Neural progenitor cell (in vitro differentiated cells): Measurements from ENCODE around the gene CALN1.

ENCODE experiments used
- EZH2 ChIP-seq: fragments of 200-600 bp; sonication (generic); IDR thresholded peaks from 2 replicates; pipeline ENCODE4 v1.6.1; 2017; ENCODE audit warnings: antibody characterized with exemption, mild to moderate bottlenecking, moderate library complexity
- TF ChIP-seq, protein P1 (sequence below): fragments of 200-600 bp; sonication (generic); IDR thresholded peaks from 2 replicates; pipeline ENCODE4 v1.5.1; 2017; ENCODE audit warnings: antibody characterized with exemption, mild to moderate bottlenecking

- TF ChIP-seq, protein P1, sequence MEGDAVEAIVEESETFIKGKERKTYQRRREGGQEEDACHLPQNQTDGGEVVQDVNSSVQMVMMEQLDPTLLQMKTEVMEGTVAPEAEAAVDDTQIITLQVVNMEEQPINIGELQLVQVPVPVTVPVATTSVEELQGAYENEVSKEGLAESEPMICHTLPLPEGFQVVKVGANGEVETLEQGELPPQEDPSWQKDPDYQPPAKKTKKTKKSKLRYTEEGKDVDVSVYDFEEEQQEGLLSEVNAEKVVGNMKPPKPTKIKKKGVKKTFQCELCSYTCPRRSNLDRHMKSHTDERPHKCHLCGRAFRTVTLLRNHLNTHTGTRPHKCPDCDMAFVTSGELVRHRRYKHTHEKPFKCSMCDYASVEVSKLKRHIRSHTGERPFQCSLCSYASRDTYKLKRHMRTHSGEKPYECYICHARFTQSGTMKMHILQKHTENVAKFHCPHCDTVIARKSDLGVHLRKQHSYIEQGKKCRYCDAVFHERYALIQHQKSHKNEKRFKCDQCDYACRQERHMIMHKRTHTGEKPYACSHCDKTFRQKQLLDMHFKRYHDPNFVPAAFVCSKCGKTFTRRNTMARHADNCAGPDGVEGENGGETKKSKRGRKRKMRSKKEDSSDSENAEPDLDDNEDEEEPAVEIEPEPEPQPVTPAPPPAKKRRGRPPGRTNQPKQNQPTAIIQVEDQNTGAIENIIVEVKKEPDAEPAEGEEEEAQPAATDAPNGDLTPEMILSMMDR = no peak
- TF ChIP-seq EZH2 = no peak
Measured at GRCh38 chr7:72345208-72345727, 66.9 kb downstream of the CALN1 start.
